HG03460 (cell line): ENCODE results near the gene LITAFD.
"Not testable (repeated sequence)": the region's sequence is repeated elsewhere in the genome, so short reads cannot be mapped to it uniquely, and the experiment has no call there.

Experiments used
- ATAC-seq: cut with Tn5 transposase; IDR thresholded peaks from one replicate; pipeline ENCODE4 v1.9.1; 2021; ENCODE audit not compliant: unreplicated experiment

LITAFD gene

GRCh38 chr16:8872071-8872470 lies 10.1 kb upstream of the LITAFD start:
- ATAC-seq, result no peak

- ATAC-seq, result no peak
These were observed 8.9 kb upstream of the LITAFD start for GRCh38 chr16:8872967-8873865.

- ATAC-seq, result not testable (repeated sequence)
These were observed 8.3 kb upstream of the LITAFD start for GRCh38 chr16:8873866-8874195.

GRCh38 chr16:8874388-8874787 lies 7.8 kb upstream of the LITAFD start:
- ATAC-seq, result no peak

- ATAC-seq, result not testable (repeated sequence)
These were observed 6.8 kb upstream of the LITAFD start for GRCh38 chr16:8875317-8875716.

GRCh38 chr16:8877894-8878522 lies 4.1 kb upstream of the LITAFD start:
- no peak for ATAC-seq

GRCh38 chr16:8878523-8878911 lies 3.6 kb upstream of the LITAFD start:
- ATAC-seq, result no peak

- no peak for ATAC-seq
These were observed 1.2 kb upstream of the LITAFD start for GRCh38 chr16:8880839-8881510.

GRCh38 chr16:8882725-8883377 lies 700 bp downstream of the LITAFD start:
- ATAC-seq, result no peak

GRCh38 chr16:8885674-8886592 lies 3.8 kb downstream of the LITAFD start:
- ATAC-seq, result no peak

- ATAC-seq, result no peak
These were observed 4.7 kb downstream of the LITAFD start for GRCh38 chr16:8886593-8887430.

- no peak for ATAC-seq
These were observed 5.2 kb downstream of the LITAFD start for GRCh38 chr16:8887431-8887765.

GRCh38 chr16:8887952-8888560 lies 5.9 kb downstream of the LITAFD start:
- ATAC-seq, result no peak

- no peak for ATAC-seq
These were observed 7.1 kb downstream of the LITAFD start for GRCh38 chr16:8888951-8889892.

- ATAC-seq, result no peak
These were observed 7.9 kb downstream of the LITAFD start for GRCh38 chr16:8889893-8890548.

- no peak for ATAC-seq
These were observed 8.4 kb downstream of the LITAFD start for GRCh38 chr16:8890549-8890921.

GRCh38 chr16:8892101-8892575 lies 10.0 kb downstream of the LITAFD start:
- peak; percentile 20 for ATAC-seq

- no peak for ATAC-seq
These were observed 11.3 kb downstream of the LITAFD start for GRCh38 chr16:8893426-8893825.
